ENCODE data around the gene NAXD. TPM values are rescaled to one million over a fixed set of nuclear protein-coding genes. Genes with fewer than 3 reads are reported as not detected.
A peak's percentile ranks its signal among the peaks of the same experiment; 100 is the strongest.

NAXD gene
- total and polyA plus RNA-seq, 10 donors, result 25.1 to 40.9 (median 34.1) TPM

DNA sequence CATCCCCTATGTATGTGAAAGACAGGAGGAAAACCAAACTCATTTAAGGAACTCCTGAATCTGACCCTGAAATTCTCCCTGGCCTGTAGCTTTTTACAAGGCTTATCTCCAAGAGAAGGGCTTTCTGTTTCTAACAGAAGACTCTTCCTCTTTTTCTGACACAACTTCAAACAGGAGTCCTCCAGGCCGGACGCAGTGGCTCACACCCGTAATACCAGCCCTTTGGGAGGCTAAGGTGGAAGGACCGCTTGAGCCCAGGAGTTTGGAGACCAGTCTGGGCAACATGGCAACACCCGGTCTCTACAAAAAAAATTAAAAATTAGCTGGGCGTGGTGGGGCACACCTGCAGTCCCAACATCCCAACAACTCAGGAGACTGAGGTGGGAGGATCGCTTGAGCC lies 48.7 kb downstream of the NAXD start:
- Histone ChIP-seq H3K27me3 (replicated peaks in 1 of 7) (no peaks in the 10 kb centered on the region), H3K36me3 (peaks cover 0 to 100% (median 37%) of the 10 kb centered on the region in 6 donors), H3K27ac (peak overlapping the region in 7 of 8 donors; percentile 49 to 93 (median 85)), H3K9me3 (peaks cover 0 to 11% (median 2%) of the 10 kb centered on the region in 8 donors), H3K4me3 (peak overlapping the region in 1 of 8 donors; percentile 54), H3K4me1 (peaks cover 6 to 69% (median 42%) of the 10 kb centered on the region in 6 donors)
- DNase-seq, result peak; percentile 80
- 68 to 86% (median 85%) methylated on average over 7 of the region's 7 CpGs for WGBS, 5 donors
- intact Hi-C loops (cut with DNase I; ENCODE audit: low total_unique reads), result no loop called here
- TF ChIP-seq CTCF (IDR thresholded peaks at IDR 0.05 in 8 of 11, conservative IDR thresholded peaks at IDR 0.05 in 3 of 11) (no peak), POLR2AphosphoS5 (IDR thresholded peaks at IDR 0.05) (no peak), POLR2A (IDR thresholded peaks at IDR 0.05) (no peak)

- TF ChIP-seq CTCF (IDR thresholded peaks at IDR 0.05 in 8 of 11, conservative IDR thresholded peaks at IDR 0.05 in 3 of 11) (no peak), POLR2AphosphoS5 (IDR thresholded peaks at IDR 0.05) (peak in 1 of 3 donors; percentile 10)
- intact Hi-C loops (cut with DNase I; ENCODE audit: low total_unique reads), result no loop called here
- peak; percentile 76 for DNase-seq
- WGBS, 5 donors, result 86 to 95% (median 91%) methylated on average over 11 of the region's 11 CpGs
- peak overlapping the region in 2 of 8 donors; percentile 5 to 54 for H3K4me3 ChIP-seq
- peaks cover 0 to 100% (median 43%) of the 10 kb centered on the region in 6 donors for H3K36me3 ChIP-seq
- H3K9me3 ChIP-seq, result peaks cover 0 to 11% (median 2%) of the 10 kb centered on the region in 8 donors
- peak overlapping the region in 7 of 8 donors; percentile 79 to 93 (median 85) for H3K27ac ChIP-seq
- no peaks in the 10 kb centered on the region for H3K27me3 ChIP-seq (replicated peaks in 1 of 7)
- peaks cover 6 to 66% (median 42%) of the 10 kb centered on the region in 6 donors for H3K4me1 ChIP-seq
These were observed 49.3 kb downstream of the NAXD start for GRCh38 chr13:110664673-110665072.

- H3K27me3 ChIP-seq (replicated peaks in 1 of 7), result no peaks in the 10 kb centered on the region
- H3K9me3 ChIP-seq, result peaks cover 0 to 2% (median 0%) of the 10 kb centered on the region in 8 donors
- 44 to 65% (median 51%) methylated on average over 23 of the region's 23 CpGs for WGBS, 5 donors
- TF ChIP-seq POLR2AphosphoS5 (IDR thresholded peaks at IDR 0.05) (peak in 2 of 3 donors; percentile 58 to 62), CTCF (IDR thresholded peaks at IDR 0.05 in 8 of 11, conservative IDR thresholded peaks at IDR 0.05 in 3 of 11) (no peak)
- H3K27ac ChIP-seq, result peak overlapping the region in 7 of 8 donors; percentile 79 to 93 (median 85)
- peak overlapping the region in 1 of 8 donors; percentile 54 for H3K4me3 ChIP-seq
- intact Hi-C loops (cut with DNase I; ENCODE audit: low total_unique reads), result no loop called here
- peaks cover 6 to 66% (median 42%) of the 10 kb centered on the region in 6 donors for H3K4me1 ChIP-seq
- peak; percentile 86 for DNase-seq
- peaks cover 0 to 100% (median 49%) of the 10 kb centered on the region in 6 donors for H3K36me3 ChIP-seq
These were observed 50.3 kb downstream of the NAXD start for GRCh38 chr13:110665491-110666254.

DNA sequence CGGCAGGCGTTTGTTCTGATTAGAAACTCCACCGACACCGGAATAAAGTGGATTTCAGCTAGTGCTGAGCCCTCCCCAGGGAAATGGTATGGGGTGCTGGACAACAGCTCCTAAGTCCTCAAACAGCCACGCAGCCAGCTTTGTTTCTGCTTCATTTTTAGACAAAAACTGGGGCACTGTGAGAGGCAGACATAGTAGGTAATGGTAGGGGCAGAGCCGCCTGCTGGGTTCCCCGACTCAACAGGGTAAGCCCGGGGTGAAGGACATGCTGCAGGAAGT lies 50.8 kb downstream of the NAXD start:
- no peaks in the 10 kb centered on the region for H3K9me3 ChIP-seq
- no peak for DNase-seq
- H3K27ac ChIP-seq, result peak overlapping the region in 7 of 8 donors; percentile 79 to 93 (median 85)
- intact Hi-C loops (cut with DNase I; ENCODE audit: low total_unique reads), result no loop called here
- TF ChIP-seq CTCF (IDR thresholded peaks at IDR 0.05 in 8 of 11, conservative IDR thresholded peaks at IDR 0.05 in 3 of 11) (no peak), POLR2A (IDR thresholded peaks at IDR 0.05) (no peak), POLR2AphosphoS5 (IDR thresholded peaks at IDR 0.05) (no peak)
- no peaks in the 10 kb centered on the region for H3K27me3 ChIP-seq (replicated peaks in 1 of 7)
- H3K4me1 ChIP-seq, result peaks cover 6 to 64% (median 42%) of the 10 kb centered on the region in 6 donors
- peak overlapping the region in 1 of 8 donors; percentile 54 for H3K4me3 ChIP-seq
- peaks cover 0 to 100% (median 46%) of the 10 kb centered on the region in 6 donors for H3K36me3 ChIP-seq
- WGBS, 5 donors, result 52 to 68% (median 64%) methylated on average over 7 to 8 of the region's 8 CpGs

Measured in spleen (tissue), 11 donors.